Measurements from ENCODE around the gene KRT73. TPM values are rescaled to one million over a fixed set of nuclear protein-coding genes. Genes with fewer than 3 reads are reported as not detected.
A peak's percentile ranks its signal among the peaks of the same experiment; 100 is the strongest.

Gene KRT73
- total RNA-seq, 1 donor from 2014 or later, result not detected

GRCh38 chr12:52608826-52609630 lies 9.3 kb downstream of the KRT73 start:
- peaks cover 49% of the 10 kb centered on the region for H3K27me3 Mint-ChIP-seq

GRCh38 chr12:52608161-52608560 lies 10.2 kb downstream of the KRT73 start:
- peaks cover 47% of the 10 kb centered on the region for H3K27me3 Mint-ChIP-seq
- DNase-seq (ENCODE audit: extremely low spot score, unreplicated experiment), result peak; percentile 59
- no peaks in the 10 kb centered on the region for H3K9me3 Mint-ChIP-seq
- no peaks in the 10 kb centered on the region for H3K4me1 Mint-ChIP-seq (ENCODE audit: unreplicated experiment)
- no peak overlapping the region for H3K27ac Mint-ChIP-seq
- H3K4me3 Mint-ChIP-seq, result no peak overlapping the region
- TF ChIP-seq CTCF (conservative IDR thresholded peaks at IDR 0.05), result no peak
- no peaks in the 10 kb centered on the region for H3K36me3 Mint-ChIP-seq

More at GRCh38 chr12:52608826-52609630, 9.3 kb downstream of the KRT73 start:
- Mint-ChIP-seq H3K9me3 (no peaks in the 10 kb centered on the region), H3K4me3 (no peak overlapping the region), H3K36me3 (no peaks in the 10 kb centered on the region), H3K27ac (no peak overlapping the region), H3K4me1 (ENCODE audit: unreplicated experiment) (no peaks in the 10 kb centered on the region)
- no peak for TF ChIP-seq CTCF (conservative IDR thresholded peaks at IDR 0.05)
- peak; percentile 34 for DNase-seq (ENCODE audit: extremely low spot score, unreplicated experiment)

GRCh38 chr12:52607314-52607713 lies 11.0 kb downstream of the KRT73 start:
- DNase-seq (ENCODE audit: extremely low spot score, unreplicated experiment), result no peak
- Mint-ChIP-seq H3K4me1 (ENCODE audit: unreplicated experiment) (no peaks in the 10 kb centered on the region), H3K36me3 (no peaks in the 10 kb centered on the region), H3K9me3 (no peaks in the 10 kb centered on the region), H3K27ac (no peak overlapping the region), H3K4me3 (no peak overlapping the region), H3K27me3 (peaks cover 47% of the 10 kb centered on the region)
- TF ChIP-seq CTCF (conservative IDR thresholded peaks at IDR 0.05), result no peak

- no peak for TF ChIP-seq CTCF (conservative IDR thresholded peaks at IDR 0.05)
- Mint-ChIP-seq H3K36me3 (no peaks in the 10 kb centered on the region), H3K4me3 (no peak overlapping the region), H3K9me3 (no peaks in the 10 kb centered on the region), H3K4me1 (ENCODE audit: unreplicated experiment) (no peaks in the 10 kb centered on the region), H3K27me3 (peaks cover 45% of the 10 kb centered on the region), H3K27ac (no peak overlapping the region)
- DNase-seq (ENCODE audit: extremely low spot score, unreplicated experiment), result no peak
Measured at GRCh38 chr12:52606581-52607218, 11.7 kb downstream of the KRT73 start.

GRCh38 chr12:52606096-52606495 lies 12.3 kb downstream of the KRT73 start:
- Mint-ChIP-seq H3K36me3 (no peaks in the 10 kb centered on the region), H3K4me1 (ENCODE audit: unreplicated experiment) (no peaks in the 10 kb centered on the region), H3K27ac (no peak overlapping the region), H3K27me3 (peaks cover 41% of the 10 kb centered on the region), H3K4me3 (no peak overlapping the region), H3K9me3 (no peaks in the 10 kb centered on the region)
- no peak for DNase-seq (ENCODE audit: extremely low spot score, unreplicated experiment)
- TF ChIP-seq CTCF (conservative IDR thresholded peaks at IDR 0.05), result no peak

Measured in type B pancreatic cell (in vitro differentiated cells).